AG09309 (cell line): ENCODE measurements around the gene ZKSCAN5.

Experiments
- DNase-seq: peaks from one replicate; pipeline ENCODE4 v3.0.0-alpha.2; 2010; ENCODE audit warnings: low read depth
- H3K4me3 ChIP-seq: 2 replicates; pipeline ENCODE4 v1.5.1; 2011; ENCODE audit warnings: mild to moderate bottlenecking, low read depth, low read length, moderate library complexity; ENCODE audit not compliant: control insufficient read depth
- TF ChIP-seq, protein P1 (sequence below): IDR thresholded peaks from 2 replicates; pipeline ENCODE4 v1.5.1; 2011; ENCODE audit warnings: mild to moderate bottlenecking, low read depth, low read length, inconsistent platforms; ENCODE audit not compliant: insufficient read depth, control insufficient read depth; ENCODE audit errors: missing control alignments

ZKSCAN5 gene

DNA sequence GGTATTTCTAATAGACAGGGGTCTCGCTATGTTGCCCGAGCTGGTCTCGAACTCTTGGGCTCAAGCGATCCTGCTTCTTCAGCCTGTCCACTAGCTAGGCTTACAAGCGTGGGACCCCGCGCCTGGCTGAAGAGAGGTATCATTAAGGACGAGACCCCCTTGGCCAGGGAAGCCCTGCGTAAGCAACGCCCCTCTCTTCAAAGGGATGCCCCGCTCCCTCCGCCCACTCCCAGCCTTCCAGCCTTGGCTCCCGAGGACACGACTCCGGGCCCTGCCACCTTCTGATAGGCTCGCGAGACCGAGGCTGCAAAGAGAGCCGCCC is 220 bp upstream of the ZKSCAN5 start:
- no peak for DNase-seq
- TF ChIP-seq, protein P1, sequence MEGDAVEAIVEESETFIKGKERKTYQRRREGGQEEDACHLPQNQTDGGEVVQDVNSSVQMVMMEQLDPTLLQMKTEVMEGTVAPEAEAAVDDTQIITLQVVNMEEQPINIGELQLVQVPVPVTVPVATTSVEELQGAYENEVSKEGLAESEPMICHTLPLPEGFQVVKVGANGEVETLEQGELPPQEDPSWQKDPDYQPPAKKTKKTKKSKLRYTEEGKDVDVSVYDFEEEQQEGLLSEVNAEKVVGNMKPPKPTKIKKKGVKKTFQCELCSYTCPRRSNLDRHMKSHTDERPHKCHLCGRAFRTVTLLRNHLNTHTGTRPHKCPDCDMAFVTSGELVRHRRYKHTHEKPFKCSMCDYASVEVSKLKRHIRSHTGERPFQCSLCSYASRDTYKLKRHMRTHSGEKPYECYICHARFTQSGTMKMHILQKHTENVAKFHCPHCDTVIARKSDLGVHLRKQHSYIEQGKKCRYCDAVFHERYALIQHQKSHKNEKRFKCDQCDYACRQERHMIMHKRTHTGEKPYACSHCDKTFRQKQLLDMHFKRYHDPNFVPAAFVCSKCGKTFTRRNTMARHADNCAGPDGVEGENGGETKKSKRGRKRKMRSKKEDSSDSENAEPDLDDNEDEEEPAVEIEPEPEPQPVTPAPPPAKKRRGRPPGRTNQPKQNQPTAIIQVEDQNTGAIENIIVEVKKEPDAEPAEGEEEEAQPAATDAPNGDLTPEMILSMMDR = no peak
- H3K4me3 ChIP-seq = peak overlapping the region; percentile 88

DNA sequence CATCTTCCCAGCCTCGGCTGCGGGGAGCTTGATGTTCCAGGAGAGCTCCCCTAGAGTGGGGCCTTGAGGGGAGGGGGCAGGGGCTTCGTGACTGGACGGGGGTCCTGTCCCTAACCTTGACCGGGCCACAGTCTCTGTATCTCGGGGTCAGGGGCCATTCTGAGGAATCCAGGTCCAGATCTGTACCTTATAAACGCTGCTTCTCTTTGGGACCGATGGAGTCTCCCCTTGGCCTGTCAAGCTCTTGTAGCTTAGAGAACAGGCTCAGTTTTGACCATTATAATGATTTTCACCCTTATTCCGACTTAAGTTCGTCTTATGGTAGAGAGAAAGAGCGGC is 831 bp downstream of the ZKSCAN5 start:
- TF ChIP-seq, protein P1 = no peak
- H3K4me3 ChIP-seq = peak overlapping the region; percentile 88
- DNase-seq = no peak

DNA sequence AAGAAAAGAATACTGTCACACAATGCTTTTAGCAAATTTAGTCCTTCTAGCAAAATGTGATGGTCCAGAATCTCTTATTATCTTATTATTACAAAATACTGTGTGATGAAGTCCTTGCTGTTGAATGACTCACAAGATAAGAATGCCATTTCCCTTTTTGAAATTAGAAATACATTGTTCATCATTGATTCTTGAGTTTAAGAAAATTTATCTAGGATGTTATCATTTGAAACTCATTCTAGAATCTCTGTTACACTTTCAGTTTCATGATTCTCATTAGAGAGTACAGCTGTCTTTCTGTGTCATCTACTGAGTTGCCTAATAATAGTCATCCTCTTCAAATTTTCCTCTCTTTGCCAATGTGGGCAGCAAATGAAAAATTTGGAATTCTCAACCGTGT is 9.6 kb downstream of the ZKSCAN5 start:
- no peak overlapping the region for H3K4me3 ChIP-seq
- DNase-seq = no peak
- TF ChIP-seq, protein P1 = no peak

DNA sequence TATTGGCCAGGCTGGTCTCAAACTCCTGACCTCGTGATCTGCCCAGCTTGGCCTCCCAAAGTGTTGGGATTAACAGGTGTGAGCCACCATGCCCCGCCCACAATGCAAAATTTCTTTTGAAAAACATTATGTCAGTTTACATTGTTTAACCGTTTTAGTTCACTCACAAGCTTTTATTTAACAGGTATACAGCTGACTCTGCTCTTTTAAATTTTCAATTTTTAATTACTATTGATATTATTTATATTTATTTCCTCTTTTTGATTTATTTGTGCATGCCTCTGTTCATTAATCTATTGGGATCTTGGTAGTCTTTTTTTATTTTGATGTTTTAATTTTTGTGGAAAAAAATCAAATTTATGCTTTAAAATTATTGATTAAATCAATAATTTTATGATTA is 16.9 kb downstream of the ZKSCAN5 start:
- no peak overlapping the region for H3K4me3 ChIP-seq
- no peak for DNase-seq
- TF ChIP-seq, protein P1 = no peak

DNA sequence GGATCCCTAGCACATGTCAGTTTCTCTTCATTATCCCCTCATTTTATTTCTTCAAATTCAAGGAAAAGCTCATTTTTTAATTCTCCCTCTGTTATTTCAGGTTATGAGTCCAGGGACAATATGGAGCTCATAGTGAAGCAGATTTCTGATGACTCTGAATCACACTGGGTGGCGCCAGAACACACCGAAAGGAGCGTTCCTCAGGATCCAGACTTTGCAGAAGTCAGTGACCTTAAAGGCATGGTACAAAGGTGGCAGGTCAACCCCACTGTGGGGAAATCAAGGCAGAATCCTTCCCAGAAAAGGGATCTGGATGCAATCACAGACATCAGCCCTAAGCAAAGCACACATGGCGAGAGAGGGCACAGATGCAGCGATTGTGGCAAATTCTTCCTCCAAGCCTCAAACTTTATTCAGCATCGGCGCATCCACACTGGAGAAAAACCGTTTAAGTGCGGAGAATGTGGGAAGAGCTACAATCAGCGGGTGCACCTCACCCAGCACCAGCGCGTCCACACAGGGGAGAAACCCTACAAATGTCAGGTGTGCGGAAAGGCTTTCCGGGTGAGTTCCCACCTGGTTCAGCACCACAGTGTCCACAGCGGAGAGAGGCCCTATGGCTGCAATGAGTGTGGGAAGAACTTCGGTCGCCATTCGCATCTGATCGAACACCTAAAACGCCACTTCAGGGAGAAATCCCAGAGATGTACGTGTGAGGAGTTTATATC is 21.4 kb downstream of the ZKSCAN5 start:
- DNase-seq = no peak
- TF ChIP-seq, protein P1 = peak; percentile 36
- H3K4me3 ChIP-seq = no peak overlapping the region

DNA sequence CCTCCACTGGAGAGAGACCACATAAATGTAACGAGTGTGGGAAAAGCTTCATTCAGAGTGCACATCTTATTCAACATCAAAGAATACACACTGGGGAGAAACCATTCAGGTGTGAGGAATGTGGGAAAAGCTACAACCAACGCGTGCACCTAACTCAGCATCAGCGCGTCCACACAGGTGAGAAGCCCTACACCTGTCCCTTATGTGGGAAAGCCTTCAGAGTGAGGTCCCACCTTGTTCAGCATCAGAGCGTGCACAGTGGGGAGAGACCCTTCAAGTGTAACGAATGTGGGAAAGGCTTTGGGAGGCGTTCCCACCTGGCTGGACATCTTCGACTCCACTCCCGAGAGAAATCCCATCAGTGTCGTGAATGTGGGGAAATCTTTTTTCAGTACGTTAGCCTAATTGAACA is 26.9 kb downstream of the ZKSCAN5 start:
- TF ChIP-seq, protein P1 = no peak
- DNase-seq = no peak
- no peak overlapping the region for H3K4me3 ChIP-seq

DNA sequence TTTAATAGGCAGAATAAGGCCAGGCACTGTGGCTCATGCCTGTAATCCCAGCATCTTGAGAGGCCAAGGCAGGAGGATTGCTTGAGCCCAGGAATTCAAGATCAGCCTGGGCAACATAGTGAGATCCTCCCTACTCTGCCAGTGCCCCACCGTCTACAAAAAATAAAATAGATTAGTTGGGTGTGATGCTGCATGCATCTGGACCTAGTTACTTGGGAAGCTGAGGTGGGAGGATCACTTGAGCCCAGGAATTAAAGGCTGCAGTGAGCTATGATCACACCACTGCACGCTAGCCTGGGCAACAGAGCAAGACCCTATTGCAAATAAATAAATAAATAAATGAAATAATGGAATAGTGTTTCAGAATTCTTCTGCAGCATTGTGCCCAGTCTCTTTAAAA is 31.2 kb downstream of the ZKSCAN5 start:
- DNase-seq = no peak
- TF ChIP-seq, protein P1 = no peak
- no peak overlapping the region for H3K4me3 ChIP-seq
